GM18526 (cell line): Measurements from ENCODE around the gene PLA2G2F.

Experiments used
- POLR2A ChIP-seq: IDR thresholded peaks from 3 replicates; pipeline ENCODE4 v1.6.1; 2011; ENCODE audit not compliant: insufficient read length; ENCODE audit errors: extremely low read depth

Gene PLA2G2F

DNA sequence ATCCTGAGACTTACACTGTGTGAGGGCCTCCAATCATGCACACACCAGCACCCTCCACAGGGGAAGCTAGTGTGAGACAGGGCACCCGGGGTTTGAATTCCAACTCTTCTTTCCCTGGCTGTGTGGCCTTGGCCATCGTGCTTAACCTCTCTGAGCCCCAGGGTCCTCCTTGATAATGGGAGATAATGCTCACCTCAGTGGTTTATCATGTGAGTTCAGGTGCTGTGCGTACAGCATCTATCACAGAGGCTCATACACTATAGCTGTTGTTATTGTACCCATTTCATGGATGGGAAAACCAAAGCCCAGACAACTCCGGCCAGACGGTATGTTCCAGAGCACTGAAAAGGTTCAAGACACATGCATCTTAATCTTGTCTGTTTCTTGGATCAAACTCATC is 30.8 kb downstream of the PLA2G2F start:
- no peak for TF ChIP-seq POLR2A

DNA sequence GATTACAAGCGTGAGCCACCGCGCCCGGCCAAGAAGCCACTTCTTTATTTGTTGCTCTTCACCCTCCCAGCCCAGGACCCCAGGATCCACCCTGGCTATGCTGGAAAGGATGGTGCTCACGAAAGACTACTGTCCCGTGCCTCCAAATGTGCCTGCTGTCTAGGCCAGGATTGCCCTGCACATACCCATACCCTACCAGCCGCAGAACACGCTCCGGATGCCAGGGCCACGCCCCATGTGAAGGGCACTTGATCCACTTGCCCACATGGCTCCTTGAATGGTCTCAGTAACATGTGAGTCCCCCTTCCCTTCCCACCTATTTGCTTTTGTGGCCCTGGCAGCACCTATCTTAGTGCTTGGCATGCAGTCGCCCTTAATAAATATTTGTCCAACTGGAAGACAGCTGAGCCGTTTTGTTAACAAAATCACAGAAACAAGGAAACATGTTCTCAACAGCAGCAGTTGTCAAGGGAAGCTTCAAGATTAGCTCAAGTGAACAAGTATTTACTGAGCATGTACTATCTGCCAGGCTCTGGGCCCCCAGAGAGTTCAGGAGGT is 33.0 kb downstream of the PLA2G2F start:
- TF ChIP-seq POLR2A: no peak

DNA sequence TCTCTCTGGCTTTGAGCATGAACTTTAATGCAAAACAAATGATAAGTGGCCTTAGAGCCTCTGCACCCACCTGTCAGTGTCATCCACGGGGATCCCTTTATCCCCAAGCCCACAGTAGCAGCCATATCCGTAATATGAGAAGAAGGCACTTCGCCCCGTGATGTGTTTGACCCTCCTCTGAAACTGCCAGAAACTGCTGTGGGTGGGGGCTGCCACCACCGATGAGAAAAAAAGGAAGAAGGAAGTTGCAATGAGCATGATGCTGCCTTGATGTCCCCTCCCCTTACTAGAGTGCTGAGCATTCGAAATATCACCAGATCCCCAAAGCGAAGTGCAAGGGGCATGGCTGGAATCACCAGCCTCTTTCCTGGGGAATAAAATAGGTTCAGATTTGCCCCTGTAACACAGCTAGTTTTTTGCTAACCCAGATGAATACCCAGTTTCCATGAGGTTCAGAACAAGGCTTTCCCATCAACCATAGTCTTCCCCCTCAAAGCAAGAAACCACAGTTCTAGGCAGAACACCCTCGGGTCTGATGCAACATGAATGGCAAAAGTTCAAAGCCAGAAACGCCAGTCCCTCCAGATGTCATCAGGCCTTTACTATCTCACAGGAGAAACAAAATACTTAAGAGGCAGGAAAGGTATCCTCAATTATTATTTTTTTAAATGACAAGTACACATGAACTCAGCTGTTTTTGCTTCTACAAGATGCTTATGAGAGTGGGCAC is 36.0 kb downstream of the PLA2G2F start:
- no peak for TF ChIP-seq POLR2A

DNA sequence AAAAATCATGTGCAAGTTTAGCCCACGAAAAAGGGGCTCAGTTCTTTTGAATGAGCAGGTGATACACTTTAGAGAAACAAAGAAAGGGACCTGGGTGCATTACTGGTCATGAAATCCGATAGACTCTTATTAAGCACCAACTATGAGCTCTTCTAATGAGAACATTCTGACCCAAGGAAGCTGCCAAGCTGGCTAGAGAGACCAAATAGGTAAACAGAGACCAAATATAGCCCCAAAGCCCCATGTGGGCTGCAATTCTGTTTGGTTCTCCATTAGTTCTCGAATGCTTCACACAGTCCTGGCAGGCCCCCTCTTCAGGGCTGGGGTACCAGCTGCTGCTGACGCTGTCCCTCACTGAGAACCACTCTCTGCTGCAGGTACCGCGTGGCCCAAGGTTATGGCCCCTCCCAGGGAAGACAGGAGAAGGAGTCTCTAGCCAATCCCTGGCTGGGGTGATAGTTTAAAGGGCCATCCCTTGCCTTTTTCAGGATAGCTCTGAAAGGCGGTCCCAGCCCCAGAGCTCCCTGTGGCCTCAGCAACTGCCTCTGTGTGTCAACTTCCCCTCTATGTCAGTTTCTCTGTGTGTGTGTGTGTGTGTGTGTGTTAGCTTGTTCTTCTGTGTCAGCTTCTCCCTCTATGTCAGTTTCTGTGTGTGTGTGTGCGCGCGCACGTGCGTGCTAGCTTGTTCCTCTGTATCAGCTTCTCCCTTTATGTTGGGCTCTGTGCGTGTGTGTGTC is 39.7 kb downstream of the PLA2G2F start:
- TF ChIP-seq POLR2A: no peak

DNA sequence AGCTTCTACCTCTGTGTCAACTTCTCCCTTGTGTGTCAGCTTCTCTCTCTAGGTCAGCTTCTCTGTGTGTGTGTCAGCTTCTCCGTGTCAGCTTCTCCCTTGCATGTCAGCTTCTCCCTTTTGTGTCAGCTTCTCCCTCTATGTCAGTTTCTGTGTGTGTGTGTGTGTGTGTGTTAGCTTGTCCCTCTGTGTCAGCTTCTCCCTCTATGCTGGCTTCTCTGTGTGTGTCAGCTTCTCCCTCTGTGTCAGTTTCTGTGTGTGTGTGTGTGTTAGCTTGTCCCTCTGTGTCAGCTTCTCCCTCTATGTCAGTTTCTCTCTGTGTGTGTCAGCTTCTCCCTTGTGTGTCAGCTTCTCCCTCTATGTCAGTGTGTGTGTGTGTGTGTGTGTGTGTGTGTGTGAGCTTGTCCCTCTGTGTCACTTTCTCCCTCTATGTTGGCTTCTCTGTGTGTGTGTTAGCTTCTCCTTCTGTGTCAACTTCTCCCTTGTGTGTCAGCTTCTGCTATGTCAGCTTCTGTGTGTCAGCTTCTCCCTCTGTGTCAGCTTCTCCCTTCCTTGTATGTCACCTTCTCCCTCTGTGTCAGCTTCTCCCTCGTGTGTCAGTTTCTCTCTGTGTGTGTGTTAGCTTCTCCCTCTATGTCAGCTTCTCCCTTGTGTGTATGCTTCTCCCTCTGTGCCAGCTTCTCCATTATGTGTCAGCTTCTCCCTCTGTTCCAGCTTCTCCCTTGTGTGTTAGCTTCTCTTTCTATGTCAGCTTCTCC is 40.4 kb downstream of the PLA2G2F start:
- no peak for TF ChIP-seq POLR2A

DNA sequence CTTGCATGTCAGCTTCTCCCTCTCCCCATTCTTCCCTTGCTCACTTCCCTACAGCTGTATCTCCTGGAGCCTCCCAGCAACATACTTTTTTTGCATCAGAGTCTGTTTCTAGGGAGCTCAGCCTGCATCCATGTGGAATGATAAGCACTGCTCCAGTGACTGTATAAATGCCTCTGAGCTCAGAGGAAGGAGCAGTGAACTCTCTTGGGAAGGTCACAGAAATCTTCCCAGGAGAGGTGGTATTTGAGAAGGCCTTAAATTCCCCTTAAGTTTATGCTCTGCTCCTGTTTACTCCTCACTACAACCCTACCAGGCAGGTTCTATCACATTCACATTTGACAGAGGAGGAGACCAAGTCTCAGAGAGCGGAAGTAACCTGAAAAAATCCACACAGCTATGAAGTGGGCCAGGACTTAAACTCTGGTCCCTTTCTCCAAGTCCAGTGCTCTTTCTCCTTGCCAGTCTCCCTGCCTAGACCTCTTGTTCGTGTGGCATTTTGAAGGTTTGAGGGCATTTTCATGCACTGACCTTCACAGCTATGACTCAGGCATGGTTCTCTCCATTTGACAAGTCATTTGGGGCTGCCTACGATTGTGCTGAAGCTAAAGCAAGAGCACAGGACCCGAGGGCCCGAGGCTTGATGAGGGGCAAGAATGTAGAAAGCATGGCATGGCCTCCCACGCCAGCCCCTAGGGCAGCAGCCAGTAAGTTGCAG is 41.2 kb downstream of the PLA2G2F start:
- TF ChIP-seq POLR2A: no peak

DNA sequence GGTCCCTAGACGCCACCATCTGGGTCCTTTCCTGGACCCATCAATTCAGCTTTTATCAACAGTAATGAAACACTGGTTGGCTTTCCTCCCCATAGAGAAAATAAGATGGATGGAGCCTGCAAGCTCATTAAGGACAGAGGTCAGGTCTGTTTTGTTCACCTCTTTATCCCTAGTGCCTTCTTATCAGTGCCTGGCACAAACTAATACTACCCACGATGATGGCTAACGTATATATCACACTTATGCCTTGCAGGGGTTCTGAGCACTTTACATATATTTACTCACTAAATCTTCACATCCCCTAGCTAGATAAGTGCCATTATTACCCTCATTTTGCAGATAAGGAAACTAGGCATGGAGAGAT is 41.7 kb downstream of the PLA2G2F start:
- TF ChIP-seq POLR2A: no peak

DNA sequence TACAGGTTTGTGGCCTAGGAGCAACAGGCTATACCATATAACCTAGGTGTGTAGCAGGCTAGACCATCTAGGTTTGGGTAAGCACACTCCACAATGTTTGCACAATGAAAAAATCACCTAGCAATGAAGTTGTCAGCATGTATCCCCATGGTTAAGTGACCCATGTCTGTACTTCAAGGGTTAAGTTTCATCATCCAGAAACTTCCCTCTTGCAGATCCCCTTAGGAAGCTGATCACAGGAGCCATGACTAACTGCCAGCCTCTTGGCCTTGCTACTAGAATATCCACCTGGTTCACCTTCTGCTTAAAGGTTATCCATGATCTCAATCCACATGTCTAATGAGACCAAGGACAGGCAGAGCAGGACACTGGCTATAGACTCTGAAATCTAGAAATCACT is 43.3 kb downstream of the PLA2G2F start:
- TF ChIP-seq POLR2A: no peak

DNA sequence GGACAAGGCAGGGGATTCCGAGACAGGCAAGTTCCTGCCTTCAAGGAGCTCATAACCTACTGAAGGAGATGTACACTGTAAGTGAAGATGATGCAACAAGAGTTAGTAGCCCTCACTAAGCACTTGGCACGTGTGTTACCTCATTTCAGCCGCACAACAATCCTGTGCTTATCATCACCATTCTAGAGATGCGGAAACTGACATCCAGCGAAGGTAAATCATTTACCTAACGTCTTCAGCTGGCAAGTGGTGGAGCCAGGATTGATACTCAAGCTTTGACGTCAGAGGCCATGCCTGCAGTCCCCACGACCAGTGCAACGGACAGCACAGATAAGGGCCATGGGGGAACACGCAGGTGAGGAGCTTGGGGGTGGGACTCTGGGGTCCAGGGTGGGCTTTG is 43.9 kb downstream of the PLA2G2F start:
- TF ChIP-seq POLR2A: no peak

DNA sequence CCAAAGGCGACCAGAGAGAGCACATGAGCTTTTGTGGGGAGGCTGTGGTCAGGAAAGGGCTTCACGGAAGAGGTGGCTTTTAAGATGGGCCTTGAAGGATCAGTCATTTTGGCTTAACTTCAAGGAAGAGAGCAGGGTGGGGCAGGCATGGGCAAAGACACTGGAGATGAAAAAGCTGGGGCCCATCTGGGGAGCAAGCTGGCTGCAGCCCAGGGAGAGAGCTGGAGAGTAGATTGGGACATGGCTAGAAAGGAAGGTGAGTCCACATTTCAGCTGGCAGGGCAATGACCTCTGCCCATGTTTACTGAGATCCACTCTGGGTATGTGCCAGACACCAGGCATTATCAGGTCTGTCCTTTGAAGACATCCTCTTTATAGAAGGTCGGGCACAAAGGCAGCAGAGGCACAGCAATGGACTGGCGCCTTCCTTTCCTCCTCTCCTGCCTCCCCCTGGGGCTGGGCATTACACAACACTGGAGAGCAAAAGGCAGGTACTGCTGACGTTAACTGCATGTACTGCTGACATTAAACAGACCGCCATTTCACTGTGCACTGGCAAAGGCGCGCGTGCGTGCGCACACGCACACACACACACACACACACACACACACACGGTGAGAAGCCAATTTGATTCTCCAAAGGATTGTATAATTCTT is 44.6 kb downstream of the PLA2G2F start:
- TF ChIP-seq POLR2A: no peak

DNA sequence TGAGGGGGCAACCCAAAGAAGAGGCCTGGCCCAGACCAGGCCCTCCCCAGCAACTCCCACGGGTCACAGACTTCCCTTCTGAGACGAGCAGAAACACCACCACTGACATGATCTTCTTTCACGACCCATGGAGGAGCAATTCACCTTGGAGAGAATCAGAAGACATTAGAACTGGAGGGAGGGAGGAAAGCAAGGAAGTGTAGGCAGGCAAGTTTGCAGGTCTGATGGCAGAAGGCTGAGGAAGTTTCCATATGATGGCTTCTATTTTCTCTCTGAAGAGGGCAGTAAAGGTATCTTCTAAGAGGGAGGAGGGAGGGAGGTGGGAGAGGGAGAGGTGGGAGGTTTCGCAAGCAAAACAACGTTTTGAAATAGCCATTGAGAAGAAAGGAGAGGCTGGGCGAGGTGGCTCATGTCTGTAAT is 45.4 kb downstream of the PLA2G2F start:
- TF ChIP-seq POLR2A: no peak

DNA sequence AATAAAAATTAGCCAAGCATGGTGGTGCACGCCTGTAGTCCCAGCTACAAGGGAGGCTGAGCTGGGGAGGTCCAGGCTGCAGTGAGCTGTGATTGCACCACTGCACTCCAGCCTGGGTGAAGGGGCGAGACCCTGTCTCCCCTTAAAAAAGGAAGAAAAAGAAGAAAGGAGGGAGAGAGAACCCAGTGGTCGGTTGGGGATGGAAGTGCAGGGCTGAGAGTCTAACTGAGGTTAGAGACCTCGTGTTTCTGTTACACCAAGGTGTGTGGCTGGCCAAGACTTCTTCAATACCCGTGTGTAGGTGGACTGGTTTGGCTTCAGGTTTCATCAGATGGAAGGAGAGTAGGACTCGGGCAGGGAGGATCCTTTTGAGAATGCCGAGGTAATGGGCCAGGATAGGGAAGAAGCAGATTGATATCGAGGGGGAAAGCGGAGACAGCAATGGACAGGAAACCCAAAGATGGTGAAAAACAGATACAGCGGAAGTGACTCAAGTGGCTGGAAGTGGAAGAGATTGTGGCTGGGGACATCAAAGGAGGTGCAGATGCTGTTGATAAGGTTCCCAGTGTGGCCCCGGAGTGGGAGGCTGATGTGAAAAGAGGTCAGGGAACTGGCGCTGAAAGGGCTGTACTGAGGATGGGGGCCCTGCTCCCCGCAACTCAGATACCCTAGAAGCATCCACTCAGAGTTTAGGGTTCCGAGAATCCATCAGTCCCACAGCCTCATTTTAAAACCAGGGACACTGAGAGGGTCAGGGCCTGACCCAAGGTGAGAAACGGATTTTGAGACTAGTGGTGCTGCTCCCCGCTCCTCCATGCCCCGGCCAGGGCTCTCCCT is 46.1 kb downstream of the PLA2G2F start:
- no peak for TF ChIP-seq POLR2A

DNA sequence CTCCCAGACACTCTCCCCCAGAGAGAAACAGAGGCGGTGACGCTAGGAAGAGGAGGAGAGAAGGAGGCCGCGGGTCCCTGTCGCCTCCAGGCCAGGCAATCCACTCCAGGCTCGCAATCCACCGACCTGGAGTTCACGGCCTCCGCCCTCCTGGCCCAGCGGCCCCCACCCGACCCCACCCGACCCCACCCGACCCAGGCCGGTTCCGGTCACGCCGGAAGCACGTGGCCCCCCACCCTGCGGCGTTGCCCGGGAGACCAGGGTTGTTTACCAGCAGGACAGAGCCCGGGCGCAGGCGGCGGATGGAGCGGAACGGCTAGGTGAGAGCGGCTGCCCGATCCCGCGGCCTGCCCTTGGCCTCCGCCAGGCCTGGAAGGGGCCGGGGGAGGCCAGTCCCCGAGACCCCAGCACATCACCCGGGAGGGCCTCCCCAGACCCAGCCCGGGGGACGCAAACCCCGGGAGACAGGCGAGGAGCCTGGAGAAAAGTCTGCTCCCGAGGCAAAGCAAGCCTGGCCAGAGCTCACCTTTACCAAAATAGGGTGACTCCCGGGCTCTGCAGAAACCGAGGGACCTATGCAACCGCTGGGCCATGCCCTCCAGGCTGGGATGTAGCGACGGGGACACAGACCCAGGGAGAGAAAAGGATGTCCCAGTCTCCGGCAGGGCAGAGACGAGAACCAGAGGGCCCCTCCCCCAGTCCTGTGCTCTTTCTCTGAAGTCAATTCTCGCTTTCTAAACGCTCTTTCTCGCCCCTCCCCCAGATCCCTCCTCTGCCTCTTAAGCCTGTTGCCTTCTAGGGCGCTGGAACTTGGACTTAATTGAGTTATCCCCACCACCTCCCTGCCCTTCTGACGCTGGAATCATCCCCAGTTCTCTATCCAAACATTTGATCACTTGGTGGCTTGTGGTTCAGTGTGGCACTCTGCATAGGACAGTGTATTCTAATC is 47.0 kb downstream of the PLA2G2F start, which contains the start of the genes PLA2G2C and UBXN10:
PLA2G2C (minus strand) TSS at position 685 of the 949 bp plus-strand sequence. CDS start 9,155 bp downstream, outside the sequence.
UBXN10 (plus strand) TSS at position 263 of the 949 bp plus-strand sequence. CDS start 4,466 bp downstream, outside the sequence.
- no peak for TF ChIP-seq POLR2A
